Activated T-cell treated with anti-CD3 and anti-CD28 coated beads, Interleukin-2, amount 50 U/mL, for 24 hours (primary cell): Measurements from ENCODE around the gene TMEM178A.

Experiments used
- DNase-seq: peaks from one replicate; pipeline ENCODE4 v3.0.0-alpha.2; 2020
- H3K27ac Mint-ChIP-seq: 2 replicates; pipeline ENCODE4 v1.8.0; 2020; ENCODE audit warnings: mild to moderate bottlenecking, mixed read lengths
- H3K27me3 Mint-ChIP-seq: 2 replicates; pipeline ENCODE4 v1.8.0; 2020; ENCODE audit warnings: mixed read lengths
- H3K36me3 Mint-ChIP-seq: 2 replicates; pipeline ENCODE4 v1.8.0; 2020; ENCODE audit warnings: low read depth, mixed read lengths
- H3K4me1 Mint-ChIP-seq: 2 replicates; pipeline ENCODE4 v1.8.0; 2020; ENCODE audit warnings: low read depth, mixed read lengths
- H3K4me3 Mint-ChIP-seq: 2 replicates; pipeline ENCODE4 v1.8.0; 2020; ENCODE audit warnings: mild to moderate bottlenecking, moderate library complexity, mixed read lengths
- H3K9me3 Mint-ChIP-seq: 2 replicates; pipeline ENCODE4 v1.8.0; 2020; ENCODE audit warnings: mixed read lengths

TMEM178A gene

GRCh38 chr2:39678170-39678569 is 12.5 kb downstream of the TMEM178A start:
- H3K9me3 Mint-ChIP-seq, result no peaks in the 10 kb centered on the region
- no peaks in the 10 kb centered on the region for H3K36me3 Mint-ChIP-seq
- no peak for DNase-seq
- peaks cover 48% of the 10 kb centered on the region for H3K27me3 Mint-ChIP-seq
- no peak overlapping the region for H3K4me3 Mint-ChIP-seq
- no peaks in the 10 kb centered on the region for H3K4me1 Mint-ChIP-seq
- H3K27ac Mint-ChIP-seq, result no peak overlapping the region

- Mint-ChIP-seq H3K27me3 (peaks cover 45% of the 10 kb centered on the region), H3K36me3 (no peaks in the 10 kb centered on the region), H3K4me1 (no peaks in the 10 kb centered on the region), H3K27ac (no peak overlapping the region), H3K9me3 (no peaks in the 10 kb centered on the region), H3K4me3 (no peak overlapping the region)
- DNase-seq, result no peak
These were observed 14.1 kb downstream of the TMEM178A start for GRCh38 chr2:39679805-39680204.

GRCh38 chr2:39682066-39682692 is 16.5 kb downstream of the TMEM178A start:
- Mint-ChIP-seq H3K4me1 (no peaks in the 10 kb centered on the region), H3K27ac (no peak overlapping the region), H3K36me3 (no peaks in the 10 kb centered on the region), H3K27me3 (peaks cover 52% of the 10 kb centered on the region), H3K4me3 (no peak overlapping the region), H3K9me3 (no peaks in the 10 kb centered on the region)
- no peak for DNase-seq

GRCh38 chr2:39683022-39683699 is 17.4 kb downstream of the TMEM178A start:
- no peaks in the 10 kb centered on the region for H3K36me3 Mint-ChIP-seq
- no peaks in the 10 kb centered on the region for H3K4me1 Mint-ChIP-seq
- no peak overlapping the region for H3K27ac Mint-ChIP-seq
- DNase-seq, result no peak
- H3K9me3 Mint-ChIP-seq, result no peaks in the 10 kb centered on the region
- peaks cover 49% of the 10 kb centered on the region for H3K27me3 Mint-ChIP-seq
- H3K4me3 Mint-ChIP-seq, result no peak overlapping the region

DNA sequence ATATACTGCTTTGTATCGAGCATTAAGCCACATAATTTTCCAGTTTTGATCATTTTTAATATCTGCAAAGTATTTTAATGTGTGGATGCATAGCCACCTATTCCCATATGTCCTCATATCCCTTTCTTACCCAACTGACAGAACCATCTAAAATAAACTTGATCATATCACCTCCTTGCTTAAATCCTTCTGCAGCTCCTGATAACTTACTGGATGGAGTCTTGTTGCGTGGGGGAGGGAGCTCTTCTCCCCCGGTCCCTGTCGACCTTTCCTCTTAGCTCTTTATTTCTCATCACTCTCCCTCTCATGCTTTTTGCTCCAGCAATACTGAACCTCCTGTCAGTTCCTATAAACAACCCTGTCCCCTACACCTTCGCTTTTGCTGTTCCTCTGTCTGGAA is 18.7 kb downstream of the TMEM178A start:
- Mint-ChIP-seq H3K27ac (no peak overlapping the region), H3K4me3 (no peak overlapping the region), H3K27me3 (peaks cover 53% of the 10 kb centered on the region), H3K36me3 (no peaks in the 10 kb centered on the region), H3K4me1 (no peaks in the 10 kb centered on the region), H3K9me3 (no peaks in the 10 kb centered on the region)
- DNase-seq, result no peak

- no peaks in the 10 kb centered on the region for H3K4me1 Mint-ChIP-seq
- H3K9me3 Mint-ChIP-seq, result no peaks in the 10 kb centered on the region
- DNase-seq, result no peak
- H3K27ac Mint-ChIP-seq, result no peak overlapping the region
- no peak overlapping the region for H3K4me3 Mint-ChIP-seq
- peaks cover 56% of the 10 kb centered on the region for H3K27me3 Mint-ChIP-seq
- H3K36me3 Mint-ChIP-seq, result no peaks in the 10 kb centered on the region
These were observed 19.4 kb downstream of the TMEM178A start for GRCh38 chr2:39685126-39685525.

- Mint-ChIP-seq H3K4me3 (no peak overlapping the region), H3K36me3 (no peaks in the 10 kb centered on the region), H3K27me3 (peaks cover 60% of the 10 kb centered on the region), H3K27ac (no peak overlapping the region), H3K4me1 (no peaks in the 10 kb centered on the region), H3K9me3 (peaks cover 4% of the 10 kb centered on the region)
- no peak for DNase-seq
These were observed 20.7 kb downstream of the TMEM178A start for GRCh38 chr2:39686456-39686855.

DNA sequence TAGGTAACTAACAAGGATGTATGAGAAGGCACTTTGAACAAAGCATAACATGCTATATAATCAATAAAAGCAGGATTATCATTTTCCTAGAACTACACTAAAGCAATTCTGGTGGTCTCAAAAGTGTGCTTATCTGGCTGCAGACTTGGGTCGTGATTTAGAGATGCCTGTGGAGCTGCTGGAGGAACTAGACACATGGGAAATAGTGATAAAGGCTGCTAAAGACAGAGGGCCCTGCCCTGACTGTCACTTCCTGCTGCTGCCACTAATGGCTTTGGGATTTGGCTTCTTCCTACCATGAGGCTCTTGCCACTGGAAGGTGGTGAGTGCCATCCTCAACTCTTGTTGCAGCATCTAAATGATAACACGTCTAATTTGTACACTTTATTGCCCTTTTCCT is 22.5 kb downstream of the TMEM178A start:
- no peak for DNase-seq
- no peak overlapping the region for H3K27ac Mint-ChIP-seq
- no peaks in the 10 kb centered on the region for H3K36me3 Mint-ChIP-seq
- peaks cover 4% of the 10 kb centered on the region for H3K9me3 Mint-ChIP-seq
- peaks cover 55% of the 10 kb centered on the region for H3K27me3 Mint-ChIP-seq
- no peaks in the 10 kb centered on the region for H3K4me1 Mint-ChIP-seq
- no peak overlapping the region for H3K4me3 Mint-ChIP-seq

DNA sequence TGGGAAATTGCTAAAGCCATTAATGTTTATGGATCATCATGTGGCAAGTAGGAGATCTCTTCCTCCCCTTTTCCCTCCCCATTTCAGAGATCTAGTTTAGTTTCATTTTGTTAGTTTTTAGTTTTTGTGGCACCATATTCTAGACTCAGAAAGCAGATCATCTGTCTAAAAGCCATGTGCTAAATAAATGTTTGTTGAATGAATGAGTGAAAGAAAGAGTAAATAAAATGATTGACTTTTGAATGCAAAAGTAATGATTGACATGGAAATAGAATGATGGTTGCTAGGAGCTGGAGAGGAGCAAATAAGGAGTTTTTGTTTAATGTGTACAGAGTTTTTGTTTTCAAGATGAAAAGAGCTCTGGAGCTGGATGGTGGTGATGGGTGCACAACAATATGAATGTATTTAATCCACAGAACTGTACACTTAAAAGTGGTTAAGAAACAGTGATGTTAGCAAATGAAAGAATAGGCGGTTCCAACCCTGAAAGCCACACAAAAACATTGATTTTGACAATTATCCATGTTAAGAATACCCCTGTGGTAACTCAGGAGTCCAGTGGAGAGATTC is 23.6 kb downstream of the TMEM178A start:
- Mint-ChIP-seq H3K9me3 (peaks cover 4% of the 10 kb centered on the region), H3K27me3 (peaks cover 55% of the 10 kb centered on the region), H3K4me1 (no peaks in the 10 kb centered on the region), H3K27ac (no peak overlapping the region), H3K36me3 (no peaks in the 10 kb centered on the region), H3K4me3 (no peak overlapping the region)
- no peak for DNase-seq

- Mint-ChIP-seq H3K36me3 (no peaks in the 10 kb centered on the region), H3K27ac (no peak overlapping the region), H3K9me3 (peaks cover 4% of the 10 kb centered on the region), H3K4me3 (no peak overlapping the region), H3K4me1 (no peaks in the 10 kb centered on the region), H3K27me3 (peaks cover 51% of the 10 kb centered on the region)
- no peak for DNase-seq
These were observed 24.2 kb downstream of the TMEM178A start for GRCh38 chr2:39689876-39690275.

- Mint-ChIP-seq H3K4me3 (no peak overlapping the region), H3K27ac (no peak overlapping the region), H3K9me3 (peaks cover 4% of the 10 kb centered on the region), H3K27me3 (peaks cover 34% of the 10 kb centered on the region), H3K4me1 (no peaks in the 10 kb centered on the region), H3K36me3 (no peaks in the 10 kb centered on the region)
- no peak for DNase-seq
These were observed 27.5 kb downstream of the TMEM178A start for GRCh38 chr2:39693245-39693644.

GRCh38 chr2:39696101-39696553 is 30.4 kb downstream of the TMEM178A start:
- Mint-ChIP-seq H3K9me3 (peaks cover 13% of the 10 kb centered on the region), H3K36me3 (no peaks in the 10 kb centered on the region), H3K4me3 (no peak overlapping the region), H3K27ac (no peak overlapping the region), H3K27me3 (peaks cover 16% of the 10 kb centered on the region), H3K4me1 (no peaks in the 10 kb centered on the region)
- no peak for DNase-seq

- no peak for DNase-seq
- Mint-ChIP-seq H3K4me1 (no peaks in the 10 kb centered on the region), H3K27ac (no peak overlapping the region), H3K27me3 (peaks cover 19% of the 10 kb centered on the region), H3K36me3 (no peaks in the 10 kb centered on the region), H3K4me3 (no peak overlapping the region), H3K9me3 (peaks cover 19% of the 10 kb centered on the region)
These were observed 31.1 kb downstream of the TMEM178A start for GRCh38 chr2:39696838-39697237.

DNA sequence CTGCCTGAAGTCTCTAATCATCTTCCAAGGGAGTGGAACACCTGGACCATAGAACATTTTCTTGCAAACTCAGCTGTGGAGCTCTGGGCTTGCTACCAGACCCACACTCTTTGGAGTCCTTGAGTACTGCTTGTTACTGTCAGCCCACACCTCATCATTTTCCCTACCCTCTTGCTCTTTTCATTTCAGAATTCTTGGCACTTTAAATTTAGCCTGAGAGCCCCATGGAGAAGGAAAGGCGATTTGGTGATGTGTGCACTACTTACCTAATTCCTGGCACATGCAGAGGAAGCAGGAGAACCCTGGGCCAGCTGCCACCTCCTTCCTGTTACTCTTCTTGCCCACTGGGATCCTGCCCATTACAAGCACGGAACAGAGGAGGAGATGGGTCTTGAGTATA is 31.7 kb downstream of the TMEM178A start:
- H3K9me3 Mint-ChIP-seq, result peaks cover 24% of the 10 kb centered on the region
- no peak overlapping the region for H3K27ac Mint-ChIP-seq
- peaks cover 16% of the 10 kb centered on the region for H3K27me3 Mint-ChIP-seq
- no peak overlapping the region for H3K4me3 Mint-ChIP-seq
- no peaks in the 10 kb centered on the region for H3K36me3 Mint-ChIP-seq
- H3K4me1 Mint-ChIP-seq, result no peaks in the 10 kb centered on the region
- DNase-seq, result no peak

GRCh38 chr2:39701137-39701536 is 35.4 kb downstream of the TMEM178A start:
- H3K4me3 Mint-ChIP-seq, result no peak overlapping the region
- no peak overlapping the region for H3K27ac Mint-ChIP-seq
- peaks cover 24% of the 10 kb centered on the region for H3K9me3 Mint-ChIP-seq
- peaks cover 9% of the 10 kb centered on the region for H3K27me3 Mint-ChIP-seq
- no peaks in the 10 kb centered on the region for H3K36me3 Mint-ChIP-seq
- H3K4me1 Mint-ChIP-seq, result no peaks in the 10 kb centered on the region
- DNase-seq, result no peak
